Measurements from ENCODE around the gene MCEMP1. TPM values are rescaled to one million over a fixed set of nuclear protein-coding genes. Genes with fewer than 3 reads are reported as not detected.

MCEMP1 gene
- total RNA-seq, 3 donors from 2014 or later: 1.0 to 2.4 TPM; not detected in 1

GRCh38 chr19:7648265-7649014 lies 28.4 kb upstream of the MCEMP1 start:
- TF ChIP-seq POLR2AphosphoS5 (IDR thresholded peaks at IDR 0.05) (no peak), POLR2A (IDR thresholded peaks at IDR 0.05) (no peak), CTCF (IDR thresholded peaks at IDR 0.05) (no peak)
- Histone ChIP-seq H3K9me3 (no peaks in the 10 kb centered on the region), H3K36me3 (no peaks in the 10 kb centered on the region), H3K27ac (peak overlapping the region; percentile 56 to 68), H3K4me3 (no peak overlapping the region), H3K27me3 (no peaks in the 10 kb centered on the region), H3K4me1 (no peaks in the 10 kb centered on the region)
- DNase-seq (ENCODE audit: low spot score in 2 of 2): no peak
- intact Hi-C loops (cut with DNase I; ENCODE audit: low total_unique reads): no loop called here

GRCh38 chr19:7650148-7650547 lies 26.7 kb upstream of the MCEMP1 start:
- no peaks in the 10 kb centered on the region for H3K27me3 ChIP-seq

GRCh38 chr19:7652061-7652641 lies 24.7 kb upstream of the MCEMP1 start:
- no peaks in the 10 kb centered on the region for H3K9me3 ChIP-seq
- H3K36me3 ChIP-seq: no peaks in the 10 kb centered on the region
- H3K27me3 ChIP-seq: no peaks in the 10 kb centered on the region
- H3K4me3 ChIP-seq: peak overlapping the region in 2 of 3 donors; percentile 17 to 45
- TF ChIP-seq CTCF (IDR thresholded peaks at IDR 0.05): peak; percentile 96 to 98 (median 98)
- TF ChIP-seq POLR2AphosphoS5 (IDR thresholded peaks at IDR 0.05): peak; percentile 49 to 59 (median 53)
- no peak for TF ChIP-seq POLR2A (IDR thresholded peaks at IDR 0.05)
- intact Hi-C loops (cut with DNase I; ENCODE audit: low total_unique reads): no loop called here
- no peaks in the 10 kb centered on the region for H3K4me1 ChIP-seq
- H3K27ac ChIP-seq: peak overlapping the region in 1 of 2 donors; percentile 49
- DNase-seq (ENCODE audit: low spot score in 2 of 2): peak; percentile 85 to 92

More at GRCh38 chr19:7650148-7650547, 26.7 kb upstream of the MCEMP1 start:
- Histone ChIP-seq H3K4me1 (no peaks in the 10 kb centered on the region), H3K27ac (peak overlapping the region in 1 of 2 donors; percentile 68), H3K4me3 (no peak overlapping the region), H3K36me3 (no peaks in the 10 kb centered on the region), H3K9me3 (no peaks in the 10 kb centered on the region)
- DNase-seq (ENCODE audit: low spot score in 2 of 2): no peak
- TF ChIP-seq POLR2AphosphoS5 (IDR thresholded peaks at IDR 0.05): no peak
- TF ChIP-seq POLR2A (IDR thresholded peaks at IDR 0.05): no peak
- no peak for TF ChIP-seq CTCF (IDR thresholded peaks at IDR 0.05)
- intact Hi-C loops (cut with DNase I; ENCODE audit: low total_unique reads): no loop called here

GRCh38 chr19:7654401-7654800 lies 22.5 kb upstream of the MCEMP1 start:
- H3K4me1 ChIP-seq: no peaks in the 10 kb centered on the region
- H3K27ac ChIP-seq: peak overlapping the region; percentile 36 to 61
- TF ChIP-seq POLR2A (IDR thresholded peaks at IDR 0.05) (no peak), POLR2AphosphoS5 (IDR thresholded peaks at IDR 0.05) (no peak), CTCF (IDR thresholded peaks at IDR 0.05) (no peak)
- DNase-seq (ENCODE audit: low spot score in 2 of 2): no peak
- no peaks in the 10 kb centered on the region for H3K36me3 ChIP-seq
- intact Hi-C loops (cut with DNase I; ENCODE audit: low total_unique reads): no loop called here
- H3K4me3 ChIP-seq: no peak overlapping the region
- H3K9me3 ChIP-seq: no peaks in the 10 kb centered on the region
- H3K27me3 ChIP-seq: no peaks in the 10 kb centered on the region

- H3K4me3 ChIP-seq: no peak overlapping the region
- no peaks in the 10 kb centered on the region for H3K9me3 ChIP-seq
- H3K36me3 ChIP-seq: no peaks in the 10 kb centered on the region
- H3K27ac ChIP-seq: no peak overlapping the region
- TF ChIP-seq CTCF (IDR thresholded peaks at IDR 0.05) (no peak), POLR2A (IDR thresholded peaks at IDR 0.05) (no peak), POLR2AphosphoS5 (IDR thresholded peaks at IDR 0.05) (no peak)
- no peak for DNase-seq (ENCODE audit: low spot score in 2 of 2)
- no peaks in the 10 kb centered on the region for H3K27me3 ChIP-seq
- intact Hi-C loops (cut with DNase I; ENCODE audit: low total_unique reads): no loop called here
- no peaks in the 10 kb centered on the region for H3K4me1 ChIP-seq
Observed at GRCh38 chr19:7655581-7655980, 21.3 kb upstream of the MCEMP1 start.

Measured in breast epithelium (tissue), 4 donors.